Keratinocyte (primary cell): ENCODE measurements around the gene MAP2K5.

Source experiments
- CTCF ChIP-seq, 3 experiments: IDR thresholded peaks in 1 of 3; conservative IDR thresholded peaks in 1 of 3; optimal IDR thresholded peaks in 1 of 3; 2 replicates in 2 of 3; 3 replicates in 1 of 3; pipeline versions ENCODE3 to v1.5.1; 2011; ENCODE audit warnings: low read length in 3 of 3, mild to moderate bottlenecking in 3 of 3, moderate library complexity in 2 of 3, control low read depth in 1 of 3, inconsistent platforms in 1 of 3; ENCODE audit not compliant: insufficient read depth in 2 of 3; ENCODE audit errors: extremely low read depth in 1 of 3
- EZH2 ChIP-seq: IDR thresholded peaks from one replicate; pipeline ENCODE4 v1.6.1; 2012; ENCODE audit warnings: inconsistent platforms, mild to moderate bottlenecking, low read length, moderate library complexity

- no peak for TF ChIP-seq CTCF (optimal IDR thresholded peaks at IDR 0.05 in 1 of 3, IDR thresholded peaks at IDR 0.05 in 1 of 3, conservative IDR thresholded peaks at IDR 0.05 in 1 of 3; ENCODE audit: extremely low read depth in 1 of 3, insufficient read depth in 2 of 3, low read length in 3 of 3)
- TF ChIP-seq EZH2 = no peak
Observed at GRCh38 chr15:67838789-67839332, 296.4 kb downstream of the MAP2K5 start.
